OCI-LY3 (cell line): Measurements from ENCODE around the gene YIPF4.

Experiments
- H2AFZ ChIP-seq: fragments of 200-600, 300-600 bp; shearing (Covaris generic); 2 replicates; pipeline ENCODE4 v1.6.0; 2014; ENCODE audit warnings: antibody characterized with exemption, low read depth, low read length
- H3K27ac ChIP-seq: fragments of 200-600, 300-600 bp; sonication (generic); 2 replicates; pipeline ENCODE4 v1.5.1; 2014; ENCODE audit warnings: mild to moderate bottlenecking, low read length, moderate library complexity, mixed read lengths
- H3K27me3 ChIP-seq: fragments of 200-600, 300-600 bp; sonication (generic); 2 replicates; pipeline ENCODE4 v1.6.1; 2014; ENCODE audit warnings: low read depth, low read length, mixed read lengths
- H3K36me3 ChIP-seq: fragments of 200-600, 300-600 bp; sonication (generic); replicated peaks from 2 replicates; pipeline ENCODE3; 2014; ENCODE audit warnings: low read depth, low read length, mixed read lengths
- H3K4me1 ChIP-seq: fragments of 300-600, 200-600 bp; sonication (generic); 2 replicates; pipeline ENCODE4 v1.6.1; 2014; ENCODE audit warnings: low read length, mixed read lengths
- H3K4me2 ChIP-seq: fragments of 200-600, 300-600 bp; sonication (generic); 2 replicates; pipeline ENCODE4 v1.6.1; 2014; ENCODE audit warnings: low read length, mixed read lengths
- H3K4me3 ChIP-seq: fragments of 300-600, 200-600 bp; sonication (generic); 2 replicates; pipeline ENCODE4 v1.5.1; 2014; ENCODE audit warnings: antibody characterized with exemption, mild to moderate bottlenecking, low read length, moderate library complexity
- H3K79me2 ChIP-seq: fragments of 300-600, 200-600 bp; shearing (Covaris generic); 2 replicates; pipeline ENCODE4 v1.6.1; 2014; ENCODE audit warnings: mild to moderate bottlenecking, low read length, mixed read lengths
- H3K9ac ChIP-seq: fragments of 300-600, 200-600 bp; shearing (Covaris generic); 2 replicates; pipeline ENCODE4 v1.6.0; 2014; ENCODE audit warnings: mild to moderate bottlenecking, low read length, moderate library complexity
- H3K9me3 ChIP-seq: fragments of 200-600, 300-600 bp; shearing (Covaris generic); 2 replicates; pipeline ENCODE4 v1.6.1; 2014; ENCODE audit warnings: low read length, mixed read lengths; ENCODE audit not compliant: insufficient read depth
- H4K20me1 ChIP-seq: fragments of 200-600, 300-600 bp; sonication (generic); 2 replicates; pipeline ENCODE4 v1.6.1; 2016; ENCODE audit warnings: low read length, mixed read lengths; ENCODE audit not compliant: insufficient read depth
- EZH2phosphoT487 ChIP-seq: fragments of 200-600 bp; shearing (Covaris generic); IDR thresholded peaks from 2 replicates; pipeline ENCODE4 v1.6.1; 2018; ENCODE audit warnings: antibody characterized with exemption, mixed run types, low read depth
- TF ChIP-seq, protein P1 (sequence below): fragments of 200-600, 300-600 bp; sonication (generic); IDR thresholded peaks from 2 replicates; pipeline ENCODE4 v1.5.1; 2014; ENCODE audit warnings: antibody characterized with exemption, low read length, low read depth

Gene YIPF4

DNA sequence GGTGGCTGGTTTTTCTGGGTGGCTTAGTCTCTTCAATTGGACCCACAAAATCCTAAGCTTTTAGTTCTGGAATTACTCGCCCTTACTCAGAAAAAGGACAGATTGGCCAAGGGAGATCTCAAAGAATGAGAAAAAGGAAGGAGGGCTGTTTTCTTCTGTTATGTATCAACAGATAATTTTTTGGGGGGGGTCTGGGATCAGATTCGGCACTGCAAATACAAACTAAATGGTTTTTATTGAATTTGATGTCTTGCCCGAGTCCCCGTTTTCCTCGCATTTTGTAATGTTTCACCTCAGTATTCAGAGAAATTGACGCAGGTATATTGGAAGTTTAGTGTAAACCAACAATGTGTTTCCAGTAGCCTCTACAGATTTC is 762 bp downstream of the YIPF4 start:
- no peaks in the 10 kb centered on the region for H4K20me1 ChIP-seq
- peak overlapping the region; percentile 72 for H3K4me2 ChIP-seq
- H2AFZ ChIP-seq, result no peak overlapping the region
- H3K27me3 ChIP-seq, result no peaks in the 10 kb centered on the region
- peak overlapping the region; percentile 78 for H3K9ac ChIP-seq
- peak overlapping the region; percentile 45; the same call in 1 of the 2 replicates for H3K27ac ChIP-seq
- TF ChIP-seq, protein P1, sequence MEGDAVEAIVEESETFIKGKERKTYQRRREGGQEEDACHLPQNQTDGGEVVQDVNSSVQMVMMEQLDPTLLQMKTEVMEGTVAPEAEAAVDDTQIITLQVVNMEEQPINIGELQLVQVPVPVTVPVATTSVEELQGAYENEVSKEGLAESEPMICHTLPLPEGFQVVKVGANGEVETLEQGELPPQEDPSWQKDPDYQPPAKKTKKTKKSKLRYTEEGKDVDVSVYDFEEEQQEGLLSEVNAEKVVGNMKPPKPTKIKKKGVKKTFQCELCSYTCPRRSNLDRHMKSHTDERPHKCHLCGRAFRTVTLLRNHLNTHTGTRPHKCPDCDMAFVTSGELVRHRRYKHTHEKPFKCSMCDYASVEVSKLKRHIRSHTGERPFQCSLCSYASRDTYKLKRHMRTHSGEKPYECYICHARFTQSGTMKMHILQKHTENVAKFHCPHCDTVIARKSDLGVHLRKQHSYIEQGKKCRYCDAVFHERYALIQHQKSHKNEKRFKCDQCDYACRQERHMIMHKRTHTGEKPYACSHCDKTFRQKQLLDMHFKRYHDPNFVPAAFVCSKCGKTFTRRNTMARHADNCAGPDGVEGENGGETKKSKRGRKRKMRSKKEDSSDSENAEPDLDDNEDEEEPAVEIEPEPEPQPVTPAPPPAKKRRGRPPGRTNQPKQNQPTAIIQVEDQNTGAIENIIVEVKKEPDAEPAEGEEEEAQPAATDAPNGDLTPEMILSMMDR, result no peak
- no peak for TF ChIP-seq EZH2phosphoT487
- H3K79me2 ChIP-seq, result peaks cover 28% of the 10 kb centered on the region
- peak overlapping the region; percentile 94 for H3K4me3 ChIP-seq
- no peaks in the 10 kb centered on the region for H3K9me3 ChIP-seq
- H3K36me3 ChIP-seq, result peaks cover 3% of the 10 kb centered on the region
- H3K4me1 ChIP-seq, result peaks cover 12% of the 10 kb centered on the region

DNA sequence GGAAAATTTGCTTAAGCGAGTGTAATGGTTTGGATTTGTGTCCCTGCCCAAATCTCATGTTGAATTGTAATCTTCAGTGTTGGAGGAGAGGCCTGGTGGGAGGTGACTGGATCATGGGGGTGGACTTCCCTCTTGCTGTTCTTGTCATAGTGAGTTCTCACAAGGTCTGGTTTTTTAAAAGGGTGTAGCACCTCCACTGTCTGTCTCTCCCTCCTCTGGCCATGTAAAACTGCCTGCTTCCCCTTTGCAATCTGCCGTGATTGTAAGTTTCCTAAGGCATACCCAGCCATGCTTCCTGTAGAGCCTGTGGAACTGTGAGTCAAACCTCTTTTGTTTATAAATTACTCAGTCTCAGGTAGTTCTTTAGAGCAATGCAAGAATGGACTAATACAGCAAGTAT is 6.6 kb downstream of the YIPF4 start:
- H3K27ac ChIP-seq, result no peak overlapping the region
- H3K4me1 ChIP-seq, result no peaks in the 10 kb centered on the region
- no peak overlapping the region for H3K4me3 ChIP-seq
- TF ChIP-seq EZH2phosphoT487, result no peak
- TF ChIP-seq, protein P1, result no peak
- H3K9ac ChIP-seq, result no peak overlapping the region
- H3K79me2 ChIP-seq, result peaks cover 21% of the 10 kb centered on the region
- H3K27me3 ChIP-seq, result no peaks in the 10 kb centered on the region
- no peak overlapping the region for H3K4me2 ChIP-seq
- no peak overlapping the region for H2AFZ ChIP-seq
- no peaks in the 10 kb centered on the region for H4K20me1 ChIP-seq
- H3K36me3 ChIP-seq, result peaks cover 3% of the 10 kb centered on the region
- no peaks in the 10 kb centered on the region for H3K9me3 ChIP-seq

DNA sequence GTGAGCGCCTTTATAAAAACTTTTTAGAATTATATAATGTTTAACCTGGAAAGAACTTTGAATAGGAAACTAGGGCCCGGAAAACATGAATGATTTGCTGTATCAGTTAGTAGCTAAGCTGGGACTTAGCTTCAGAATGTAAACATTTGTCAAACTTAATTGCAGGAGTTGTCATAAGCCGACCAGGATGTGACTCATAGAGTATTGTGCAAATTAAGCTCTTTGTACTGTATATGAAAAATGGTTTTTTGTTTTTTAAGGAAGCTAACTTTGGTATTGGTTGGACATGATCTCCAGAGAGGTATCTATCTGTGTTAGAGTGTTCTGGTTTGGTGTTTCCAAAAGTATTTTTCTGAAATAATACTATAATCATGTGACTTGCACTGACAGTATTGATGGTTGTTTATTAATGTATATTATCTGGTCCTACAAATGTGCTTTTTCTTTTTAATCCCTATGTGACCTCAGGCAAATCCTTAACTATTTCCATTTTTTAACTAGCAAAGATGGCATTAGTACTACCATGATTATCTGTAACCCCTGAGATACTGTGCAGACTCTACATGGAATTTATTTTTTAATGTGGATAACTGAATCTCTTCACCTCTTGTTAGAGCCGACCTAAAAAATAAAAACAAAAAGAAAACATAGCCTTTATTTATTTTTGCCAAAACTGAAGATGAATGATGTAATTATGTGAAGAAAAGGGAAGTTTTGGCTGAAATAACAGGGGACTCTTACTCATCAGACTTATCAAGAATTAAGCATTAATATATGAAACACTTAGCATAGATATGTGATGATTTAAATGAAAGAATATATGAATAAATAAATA is 11.7 kb downstream of the YIPF4 start:
- peaks cover 9% of the 10 kb centered on the region for H3K79me2 ChIP-seq

DNA sequence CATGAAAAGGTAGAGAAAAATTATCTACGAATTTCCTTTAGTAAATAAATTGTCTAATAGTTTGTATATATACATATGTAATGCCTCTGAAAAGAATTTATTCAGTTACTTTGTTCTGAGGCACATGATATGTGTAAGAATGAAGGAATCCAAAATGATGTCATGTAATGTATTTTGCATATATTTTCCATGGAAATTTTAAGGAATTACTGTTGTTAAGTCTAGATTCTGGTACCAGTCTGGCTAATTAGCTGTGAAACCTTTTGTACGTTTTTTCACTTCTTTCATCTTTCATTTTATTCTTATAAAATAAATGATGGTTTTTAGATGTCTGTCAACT is 12.3 kb downstream of the YIPF4 start:
- Histone ChIP-seq H3K79me2 (peaks cover 4% of the 10 kb centered on the region), H3K9me3 (no peaks in the 10 kb centered on the region), H3K27me3 (no peaks in the 10 kb centered on the region), H2AFZ (no peak overlapping the region), H3K4me2 (no peak overlapping the region), H3K36me3 (peaks cover under 1% of the 10 kb centered on the region), H4K20me1 (no peaks in the 10 kb centered on the region), H3K27ac (no peak overlapping the region), H3K9ac (no peak overlapping the region), H3K4me1 (no peaks in the 10 kb centered on the region), H3K4me3 (no peak overlapping the region)
- TF ChIP-seq, protein P1, result no peak
- no peak for TF ChIP-seq EZH2phosphoT487

More for the DNA sequence above, 11.7 kb downstream of the YIPF4 start:
- H3K36me3 ChIP-seq, result no peaks in the 10 kb centered on the region
- no peak overlapping the region for H2AFZ ChIP-seq
- H4K20me1 ChIP-seq, result no peaks in the 10 kb centered on the region
- H3K27me3 ChIP-seq, result no peaks in the 10 kb centered on the region
- H3K4me2 ChIP-seq, result no peak overlapping the region
- H3K27ac ChIP-seq, result no peak overlapping the region
- no peaks in the 10 kb centered on the region for H3K9me3 ChIP-seq
- TF ChIP-seq, protein P1, result no peak
- TF ChIP-seq EZH2phosphoT487, result no peak
- no peaks in the 10 kb centered on the region for H3K4me1 ChIP-seq
- H3K4me3 ChIP-seq, result no peak overlapping the region
- no peak overlapping the region for H3K9ac ChIP-seq
